Measurements from ENCODE around the gene SYT5. TPM values are rescaled to one million over a fixed set of nuclear protein-coding genes. Genes with fewer than 3 reads are reported as not detected.

SYT5 gene
- total and polyA plus RNA-seq, 10 of the 15 experiments (the other 5 are each of a cell fraction or from before 2014, with no cell fraction given), result 0.04 to 0.79 (median 0.26) TPM; not detected in 7

GRCh38 chr19:55213547-55213946 is 33.5 kb upstream of the SYT5 start:
- DNase-seq (ENCODE audit: low read depth, low spot score), result no peak
- RAD21 ChIA-PET (ENCODE audit: unreplicated experiment), result interaction anchor here (0.6 to 1.2 kb wide), 3 partner anchors 46 to 204 kb away, joined by 3 to 5 read pairs (median 3); no protein-coding TSS in a partner anchor
- in situ Hi-C loops (cut with MboI) (loop anchor here (5.0 kb wide), 1 partner anchor 204 kb away; no protein-coding TSS in a partner anchor), intact Hi-C loops (cut with micrococcal nuclease; ENCODE audit: unreplicated experiment) (no loop called here)
- no peak overlapping the region for H3K9ac ChIP-seq (ENCODE audit: control insufficient read depth, insufficient read depth, low read length)
- SMC1A ChIA-PET (ENCODE audit: uncharacterized antibody, unreplicated experiment), result interaction anchor here (1.4 kb wide), 1 partner anchor 206 kb away, joined by 3 read pairs; no protein-coding TSS in a partner anchor
- no peak overlapping the region for H2AFZ ChIP-seq (ENCODE audit: control insufficient read depth, low read depth, low read length)
- WGBS (ENCODE audit: insufficient coverage, insufficient replicate concordance, low lambda C conversion rate, missing lambda C conversion rate), result 68% methylated on average over 7 of the region's 7 CpGs
- H3K4me2 ChIP-seq (ENCODE audit: control insufficient read depth, insufficient read depth), result no peak overlapping the region
- no peak for ATAC-seq
- TF ChIP-seq, protein P1, sequence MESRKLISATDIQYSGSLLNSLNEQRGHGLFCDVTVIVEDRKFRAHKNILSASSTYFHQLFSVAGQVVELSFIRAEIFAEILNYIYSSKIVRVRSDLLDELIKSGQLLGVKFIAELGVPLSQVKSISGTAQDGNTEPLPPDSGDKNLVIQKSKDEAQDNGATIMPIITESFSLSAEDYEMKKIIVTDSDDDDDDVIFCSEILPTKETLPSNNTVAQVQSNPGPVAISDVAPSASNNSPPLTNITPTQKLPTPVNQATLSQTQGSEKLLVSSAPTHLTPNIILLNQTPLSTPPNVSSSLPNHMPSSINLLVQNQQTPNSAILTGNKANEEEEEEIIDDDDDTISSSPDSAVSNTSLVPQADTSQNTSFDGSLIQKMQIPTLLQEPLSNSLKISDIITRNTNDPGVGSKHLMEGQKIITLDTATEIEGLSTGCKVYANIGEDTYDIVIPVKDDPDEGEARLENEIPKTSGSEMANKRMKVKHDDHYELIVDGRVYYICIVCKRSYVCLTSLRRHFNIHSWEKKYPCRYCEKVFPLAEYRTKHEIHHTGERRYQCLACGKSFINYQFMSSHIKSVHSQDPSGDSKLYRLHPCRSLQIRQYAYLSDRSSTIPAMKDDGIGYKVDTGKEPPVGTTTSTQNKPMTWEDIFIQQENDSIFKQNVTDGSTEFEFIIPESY (IDR thresholded peaks at IDR 0.05), result no peak
- TF ChIP-seq MTA2 (IDR thresholded peaks at IDR 0.05; ENCODE audit: low read depth) (no peak), RFX5 (IDR thresholded peaks at IDR 0.05; ENCODE audit: low read depth, low read length) (no peak), USF1 (IDR thresholded peaks at IDR 0.05; ENCODE audit: borderline replicate concordance, extremely low read length, insufficient read depth, low read depth, low read length) (no peak)
- H4K20me1 ChIP-seq (ENCODE audit: control insufficient read depth, insufficient read depth), result no peaks in the 10 kb centered on the region
- POLR2A ChIA-PET, result no interaction called here
- FAIRE-seq, result no peak
- peaks cover 3% of the 10 kb centered on the region; the same call in 1 of the 3 replicates for H3K9me3 ChIP-seq (replicated peaks; ENCODE audit: control insufficient read depth, insufficient read depth, low read length)
- no peaks in the 10 kb centered on the region for H3K79me2 ChIP-seq (ENCODE audit: control insufficient read depth, insufficient read depth, low read length)
- CTCF ChIA-PET, result interaction anchor here (0.6 to 0.9 kb wide), 3 partner anchors 10 to 200 kb away, joined by 3 read pairs; partner anchors contain the start of gene HSPBP1
- H3K4me3 ChIP-seq, result no peak overlapping the region
- H3K36me3 ChIP-seq (ENCODE audit: control insufficient read depth in 2 of 2, insufficient read depth in 2 of 2, low read length in 1 of 2), result no peaks in the 10 kb centered on the region
- H3K27me3 ChIP-seq (replicated peaks in 1 of 2; ENCODE audit: control insufficient read depth in 2 of 2, insufficient read depth in 2 of 2, low read length in 1 of 2), result no peaks in the 10 kb centered on the region
- no peaks in the 10 kb centered on the region for H3K4me1 ChIP-seq (ENCODE audit: control insufficient read depth, insufficient read depth, low read length)
- BruUV-seq (replicated peaks), result no TSS peak
- H3K27ac ChIP-seq (ENCODE audit: control insufficient read depth, insufficient read depth), result no peak overlapping the region
